GM19240 (cell line): ENCODE results near the gene ADAMTS1.
"Not testable (repeated sequence)": the region's sequence is repeated elsewhere in the genome, so short reads cannot be mapped to it uniquely, and the experiment has no call there.

ENCODE experiments used
- DNase-seq: peaks from one replicate; pipeline ENCODE4 v3.0.0; 2011; ENCODE audit warnings: low spot score; ENCODE audit not compliant: insufficient read length

The ADAMTS1 gene

DNA sequence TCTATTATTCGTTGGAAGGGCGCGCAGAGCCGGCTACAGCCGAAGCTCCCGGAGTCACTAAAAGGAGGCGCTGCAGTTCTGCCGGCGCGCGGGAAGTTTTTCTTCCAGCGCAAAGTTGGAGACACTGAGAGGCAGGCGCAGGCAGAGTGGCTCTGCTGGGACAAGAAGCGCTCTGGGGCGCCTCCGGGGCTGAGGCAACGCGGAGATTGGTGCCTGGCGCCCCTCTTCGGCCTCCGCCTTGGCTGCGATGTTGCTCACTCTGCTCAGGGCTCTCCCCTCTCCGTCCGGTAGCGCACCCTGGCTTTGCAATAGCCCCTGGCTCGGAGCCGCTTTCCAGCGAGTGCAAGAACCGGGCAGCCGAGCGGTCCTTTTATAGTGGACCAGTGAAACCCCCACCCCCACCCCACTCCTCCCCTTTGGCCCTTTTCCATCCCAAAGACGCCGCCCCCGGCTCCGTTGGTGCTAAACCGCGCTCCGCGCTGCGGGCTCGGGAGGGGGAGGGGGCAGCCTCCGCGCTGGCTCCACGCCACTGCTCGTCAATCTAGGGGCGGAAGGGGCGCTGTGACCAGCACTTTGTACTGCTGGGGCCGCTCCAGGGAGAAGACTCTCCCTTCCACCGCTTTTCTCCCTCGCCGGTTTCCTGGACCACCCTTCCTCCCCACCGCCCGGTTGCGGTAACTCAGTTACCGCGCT is at the start of gene ADAMTS1:
TSS of gene ADAMTS1 (minus strand) at position 344 of the 693 bp plus-strand sequence. CDS start 455 bp downstream, outside the sequence.
- DNase-seq: no peak

- DNase-seq: no peak
These were observed 46.9 kb upstream of the ADAMTS1 start for GRCh38 chr21:26892151-26892550.

GRCh38 chr21:26888931-26889330 is 43.7 kb upstream of the ADAMTS1 start:
- DNase-seq: no peak

- no peak for DNase-seq
These were observed 43.0 kb upstream of the ADAMTS1 start for GRCh38 chr21:26888256-26888655.

DNA sequence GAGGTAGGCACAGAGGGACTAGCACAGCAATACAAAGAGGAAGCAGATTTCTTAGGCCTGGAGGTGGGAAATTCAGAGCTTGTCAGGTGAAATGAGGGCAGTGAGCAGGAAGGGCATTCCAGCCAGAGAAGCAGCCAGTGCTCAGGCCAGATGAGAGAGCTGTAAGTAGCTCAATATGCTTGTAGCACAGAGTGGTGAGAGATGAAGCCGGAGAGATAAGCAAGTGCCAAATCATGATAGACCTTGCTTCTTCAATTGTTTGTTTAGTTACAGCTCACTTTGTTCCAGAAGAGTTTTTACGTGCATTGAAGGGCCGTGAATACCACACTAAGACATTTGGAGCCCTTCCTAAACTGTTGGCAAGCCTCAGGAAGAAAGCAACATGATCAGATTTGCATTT is 42.0 kb upstream of the ADAMTS1 start:
- DNase-seq: no peak

GRCh38 chr21:26884436-26884835 is 39.2 kb upstream of the ADAMTS1 start:
- no peak for DNase-seq

DNA sequence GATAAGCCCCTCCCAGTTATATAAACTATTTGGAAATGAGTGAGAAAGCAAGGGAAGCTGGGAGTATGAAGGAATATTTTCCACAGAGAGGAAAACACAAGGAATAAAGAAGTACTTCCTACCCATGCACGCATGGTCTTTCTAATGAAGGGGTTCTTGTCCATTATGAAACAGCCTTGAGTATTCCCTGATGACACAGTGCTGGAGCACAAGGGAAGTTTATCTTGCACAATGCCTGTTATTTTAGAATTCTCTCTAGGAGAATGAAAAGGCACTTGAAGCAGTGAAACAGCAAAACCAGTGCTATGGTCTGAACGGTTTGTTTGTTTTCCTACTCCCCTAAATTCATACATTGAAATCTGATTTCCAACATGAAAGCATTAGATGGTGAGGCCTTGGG is 38.6 kb upstream of the ADAMTS1 start:
- no peak for DNase-seq

DNA sequence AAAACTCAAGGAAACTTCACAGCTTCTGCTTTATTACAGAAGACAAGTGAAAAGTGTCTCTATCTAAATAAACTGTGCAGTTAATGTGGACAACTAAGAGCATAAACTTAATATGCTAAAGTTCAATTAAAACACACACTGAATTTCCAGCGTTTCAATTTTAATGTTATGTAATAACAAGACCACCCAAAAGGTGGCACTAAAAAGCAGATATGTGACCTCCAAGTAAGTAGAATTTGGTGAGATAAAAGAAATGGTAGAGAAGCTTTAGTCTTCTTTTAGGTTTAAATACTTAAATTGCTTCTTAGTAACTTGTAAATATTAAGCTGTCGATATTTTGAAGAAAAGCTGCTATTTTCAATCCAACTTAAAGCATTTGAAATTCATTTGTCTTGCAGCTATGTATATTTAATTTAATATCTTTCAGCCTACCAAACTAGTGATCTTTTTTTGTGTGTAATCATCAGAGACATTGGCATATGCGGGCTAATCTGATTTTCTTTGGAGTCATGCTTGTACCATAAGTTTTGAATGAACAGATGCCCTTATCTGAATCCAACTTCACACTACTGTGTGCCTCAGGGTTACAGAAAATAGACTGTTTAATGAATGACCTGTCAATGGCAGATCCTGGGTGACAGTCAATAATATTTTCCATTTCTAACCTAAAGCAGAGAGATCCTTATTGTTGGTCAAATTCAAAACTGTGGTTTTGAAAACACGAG is 36.5 kb upstream of the ADAMTS1 start:
- no peak for DNase-seq

DNA sequence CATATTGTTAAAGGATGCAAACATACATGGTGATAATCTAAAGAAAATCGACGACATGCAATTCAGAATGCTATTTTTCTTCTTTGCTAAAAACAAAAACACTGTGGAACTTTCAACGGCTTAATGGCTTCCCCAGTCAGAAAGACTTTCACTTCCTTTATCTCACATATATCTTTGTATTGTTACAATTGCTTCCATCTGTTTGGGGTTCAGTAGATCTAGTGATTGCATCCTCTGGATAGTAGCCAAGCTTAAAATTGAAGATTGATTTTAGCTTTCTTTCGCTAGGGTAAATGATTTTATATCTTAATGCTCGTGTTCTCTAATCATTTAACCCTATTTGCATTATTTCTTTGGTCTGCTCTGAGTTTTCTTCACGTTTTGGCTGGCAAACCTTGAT is 31.8 kb upstream of the ADAMTS1 start:
- no peak for DNase-seq

GRCh38 chr21:26874347-26874746 is 29.1 kb upstream of the ADAMTS1 start:
- no peak for DNase-seq

DNA sequence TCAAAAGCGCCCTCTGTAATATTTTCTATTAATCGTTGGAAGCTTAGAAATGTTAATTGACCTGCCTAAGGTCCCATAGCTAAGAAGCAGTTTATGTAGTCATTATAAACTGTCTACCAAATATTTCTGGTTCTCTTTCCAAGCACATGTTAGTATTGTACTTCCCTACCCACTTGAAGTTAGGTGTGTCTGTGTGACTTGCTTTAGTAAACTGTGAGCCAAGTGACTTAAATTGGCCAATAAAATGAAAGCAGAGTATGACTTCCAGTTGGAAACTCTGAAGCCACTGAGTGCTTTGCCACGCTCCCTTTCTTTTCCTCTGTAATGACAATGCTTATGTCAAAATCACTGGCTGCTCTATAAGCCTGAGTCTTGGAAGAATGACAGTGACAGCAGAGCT is 20.6 kb upstream of the ADAMTS1 start:
- DNase-seq: no peak

GRCh38 chr21:26856871-26857350 is 11.7 kb upstream of the ADAMTS1 start:
- not testable (repeated sequence) for DNase-seq

GRCh38 chr21:26854695-26855094 is 9.5 kb upstream of the ADAMTS1 start:
- DNase-seq: not testable (repeated sequence)

GRCh38 chr21:26852423-26852822 is 7.2 kb upstream of the ADAMTS1 start:
- DNase-seq: no peak

GRCh38 chr21:26851109-26851944 is 6.1 kb upstream of the ADAMTS1 start:
- DNase-seq: no peak

DNA sequence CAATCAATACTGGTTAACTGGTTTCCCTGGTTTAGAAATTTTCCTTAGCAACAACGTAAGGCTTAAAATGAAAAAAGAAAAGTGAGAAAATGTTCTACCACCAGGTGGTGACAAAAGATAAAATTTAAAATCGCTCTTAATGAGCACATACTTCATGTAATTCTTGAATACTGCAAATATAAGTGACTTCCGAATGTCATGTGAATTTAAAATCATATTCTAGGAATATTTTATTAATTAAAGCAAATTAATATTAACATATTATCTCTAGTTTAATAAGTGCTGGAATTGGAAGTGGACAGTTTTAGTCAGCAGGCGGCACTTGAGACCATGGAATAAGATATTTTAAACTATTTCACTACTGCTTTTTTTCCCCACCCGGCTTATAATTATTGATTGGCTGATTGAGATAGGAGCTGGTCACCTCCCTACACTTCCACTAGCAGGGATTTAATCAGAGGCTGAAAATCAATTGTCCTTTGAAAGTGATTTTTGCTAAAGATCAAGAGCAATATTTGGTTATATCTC is 5.0 kb upstream of the ADAMTS1 start:
- DNase-seq: no peak

DNA sequence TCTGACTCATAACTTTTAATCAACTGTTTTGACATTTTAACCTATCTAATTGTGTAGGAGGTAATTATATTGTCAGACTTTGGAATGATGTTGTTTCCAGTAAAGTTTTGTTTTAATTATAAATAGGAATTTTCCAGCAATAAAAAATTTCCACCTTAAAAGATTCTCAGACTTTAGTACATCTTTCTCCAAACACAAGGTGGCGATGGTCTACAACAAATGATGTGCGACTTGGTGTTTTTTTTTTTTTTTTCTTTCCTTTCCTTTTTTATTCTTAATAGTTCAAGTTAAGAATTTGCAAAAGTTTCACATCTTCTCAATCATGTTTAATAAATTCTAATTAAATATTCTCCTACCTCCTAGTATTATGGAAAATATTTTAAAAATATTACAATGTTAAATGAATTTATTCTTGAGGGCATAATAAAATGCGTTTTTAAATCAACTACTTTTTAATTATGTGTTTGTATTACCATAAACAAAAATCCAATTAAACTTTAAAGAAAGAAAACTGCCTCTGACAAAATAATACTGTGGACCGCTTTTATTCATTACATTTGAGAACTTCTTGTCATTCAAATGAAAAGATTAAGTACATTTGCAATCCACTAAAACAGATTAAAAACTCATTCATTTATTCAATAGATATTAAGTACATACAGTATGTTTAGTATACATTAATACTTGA is 4.4 kb upstream of the ADAMTS1 start:
- no peak for DNase-seq

DNA sequence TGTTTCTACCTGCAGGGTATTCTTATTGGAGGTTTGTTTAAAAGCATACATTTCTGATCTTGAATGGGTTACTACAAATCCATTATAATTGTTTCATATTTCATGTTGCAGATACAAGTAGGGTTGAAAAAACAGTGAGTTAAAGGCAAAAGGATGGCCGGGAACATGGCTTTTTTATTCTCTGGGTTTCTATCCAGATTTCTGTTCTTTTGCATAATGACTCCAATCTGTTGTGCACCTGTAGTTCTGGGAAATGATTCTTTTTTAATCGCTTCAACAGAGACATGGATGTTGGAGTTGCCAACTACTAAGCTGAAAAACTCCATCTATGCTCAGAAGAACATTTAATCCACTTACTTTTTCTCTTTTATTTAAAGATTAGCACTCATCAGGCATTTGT is 2.7 kb upstream of the ADAMTS1 start:
- DNase-seq: no peak

DNA sequence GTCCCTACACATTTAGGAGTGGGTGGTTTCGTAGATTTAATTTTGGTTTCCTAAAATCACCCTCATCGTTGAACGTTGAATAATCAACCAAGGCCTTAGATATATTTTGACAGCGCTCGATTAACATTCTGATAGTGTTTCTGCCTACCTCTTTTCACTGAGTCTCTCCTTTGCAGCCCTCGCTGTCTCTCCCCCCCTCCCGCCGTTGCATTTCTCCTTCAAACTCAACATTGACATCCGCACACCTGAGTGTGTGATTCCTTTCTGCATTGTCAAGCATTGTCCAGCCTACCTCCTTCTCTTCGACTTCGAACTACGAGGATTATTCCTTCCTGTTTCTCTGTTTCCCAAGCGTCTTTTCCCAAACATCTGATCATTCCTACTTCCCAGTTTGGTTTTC is 1.8 kb upstream of the ADAMTS1 start:
- DNase-seq: no peak

GRCh38 chr21:26846036-26846931 is 1.1 kb upstream of the ADAMTS1 start:
- no peak for DNase-seq
